Progenitor cell of endocrine pancreas (in vitro differentiated cells): ENCODE data around the gene EEIG2. TPM values are rescaled to one million over a fixed set of nuclear protein-coding genes. Genes with fewer than 3 reads are reported as not detected.

ENCODE experiments used
- DNase-seq: peaks from one replicate; pipeline ENCODE4 v3.0.0; 2021; ENCODE audit warnings: low spot score; ENCODE audit not compliant: unreplicated experiment
- H3K27ac Mint-ChIP-seq: 2 replicates; pipeline ENCODE4 v1.8.0; 2021; ENCODE audit warnings: mild to moderate bottlenecking, moderate library complexity, mixed read lengths
- H3K27me3 Mint-ChIP-seq: 2 replicates; pipeline ENCODE4 v1.8.0; 2021; ENCODE audit warnings: mixed read lengths
- H3K36me3 Mint-ChIP-seq: 2 replicates; pipeline ENCODE4 v1.8.0; 2022; ENCODE audit warnings: mixed read lengths; ENCODE audit not compliant: insufficient read depth
- H3K4me1 Mint-ChIP-seq: 2 replicates; pipeline ENCODE4 v1.8.0; 2021; ENCODE audit warnings: low read depth, mixed read lengths
- H3K4me3 Mint-ChIP-seq: 2 replicates; pipeline ENCODE4 v1.8.0; 2021; ENCODE audit warnings: low read depth, mild to moderate bottlenecking, moderate library complexity, mixed read lengths
- H3K9me3 Mint-ChIP-seq: 2 replicates; pipeline ENCODE4 v1.8.0; 2021; ENCODE audit warnings: low read depth, mixed read lengths
- total RNA-seq: library from RNA; stranded (reverse); gene quantifications from 2 replicates; pipeline ENCODE4 v1.2.1, GENCODE V29; 2021
- TF ChIP-seq, protein P1 (sequence below): fragments of 200-600 bp; sonication (generic); IDR thresholded peaks from one replicate; pipeline ENCODE4 v1.5.0; 2021; ENCODE audit warnings: antibody characterized with exemption, mild to moderate bottlenecking; ENCODE audit not compliant: unreplicated experiment

EEIG2 gene
- total RNA-seq, 1 donor from 2014 or later: 6.8 TPM

DNA sequence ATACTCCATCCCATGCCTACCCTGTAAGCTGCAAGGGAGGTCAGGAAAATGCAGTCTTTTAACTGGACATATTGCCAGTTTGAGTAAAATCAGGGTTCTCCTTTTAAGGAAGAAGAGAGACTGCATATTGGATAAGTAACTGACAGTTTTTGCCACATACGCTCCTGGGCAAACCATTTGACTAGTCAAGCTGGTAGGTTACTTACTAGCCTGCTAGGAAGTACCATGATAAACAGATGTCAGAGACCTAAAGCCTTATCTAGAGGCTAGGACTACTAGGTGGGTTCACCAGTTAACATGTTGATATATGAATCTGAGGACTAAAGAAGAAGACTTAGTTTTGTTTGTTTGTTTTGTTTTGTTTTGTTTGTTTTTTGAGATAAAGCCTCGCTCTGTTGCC, 33.5 kb downstream of the EEIG2 start:
- Mint-ChIP-seq H3K27me3 (no peaks in the 10 kb centered on the region), H3K4me3 (no peak overlapping the region), H3K27ac (no peak overlapping the region), H3K9me3 (no peaks in the 10 kb centered on the region), H3K4me1 (peaks cover 20% of the 10 kb centered on the region), H3K36me3 (no peaks in the 10 kb centered on the region)
- no peak for DNase-seq
- TF ChIP-seq, protein P1, sequence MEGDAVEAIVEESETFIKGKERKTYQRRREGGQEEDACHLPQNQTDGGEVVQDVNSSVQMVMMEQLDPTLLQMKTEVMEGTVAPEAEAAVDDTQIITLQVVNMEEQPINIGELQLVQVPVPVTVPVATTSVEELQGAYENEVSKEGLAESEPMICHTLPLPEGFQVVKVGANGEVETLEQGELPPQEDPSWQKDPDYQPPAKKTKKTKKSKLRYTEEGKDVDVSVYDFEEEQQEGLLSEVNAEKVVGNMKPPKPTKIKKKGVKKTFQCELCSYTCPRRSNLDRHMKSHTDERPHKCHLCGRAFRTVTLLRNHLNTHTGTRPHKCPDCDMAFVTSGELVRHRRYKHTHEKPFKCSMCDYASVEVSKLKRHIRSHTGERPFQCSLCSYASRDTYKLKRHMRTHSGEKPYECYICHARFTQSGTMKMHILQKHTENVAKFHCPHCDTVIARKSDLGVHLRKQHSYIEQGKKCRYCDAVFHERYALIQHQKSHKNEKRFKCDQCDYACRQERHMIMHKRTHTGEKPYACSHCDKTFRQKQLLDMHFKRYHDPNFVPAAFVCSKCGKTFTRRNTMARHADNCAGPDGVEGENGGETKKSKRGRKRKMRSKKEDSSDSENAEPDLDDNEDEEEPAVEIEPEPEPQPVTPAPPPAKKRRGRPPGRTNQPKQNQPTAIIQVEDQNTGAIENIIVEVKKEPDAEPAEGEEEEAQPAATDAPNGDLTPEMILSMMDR: no peak

DNA sequence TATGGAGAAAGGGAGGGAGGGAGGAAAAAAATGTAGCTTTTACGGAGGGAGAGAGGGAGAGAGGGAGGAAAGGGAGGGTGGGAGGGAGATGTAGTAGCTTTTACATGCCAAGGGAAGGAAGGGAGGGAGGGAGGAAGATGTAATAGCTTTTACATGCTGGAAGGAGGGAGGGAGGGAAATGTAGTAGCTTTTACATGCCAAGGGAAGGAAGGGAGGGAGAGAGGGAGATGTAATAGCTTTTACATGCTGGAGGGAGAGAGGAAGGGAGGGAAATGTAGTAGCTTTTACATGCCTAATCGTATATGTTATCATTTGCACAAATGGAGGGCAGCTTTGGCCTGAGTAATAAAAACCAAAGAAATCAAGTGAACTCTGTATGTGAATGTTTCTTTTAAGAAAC, 35.6 kb downstream of the EEIG2 start:
- Mint-ChIP-seq H3K36me3 (no peaks in the 10 kb centered on the region), H3K9me3 (no peaks in the 10 kb centered on the region), H3K27me3 (no peaks in the 10 kb centered on the region), H3K4me3 (no peak overlapping the region), H3K4me1 (peaks cover 27% of the 10 kb centered on the region), H3K27ac (no peak overlapping the region)
- DNase-seq: no peak
- TF ChIP-seq, protein P1: no peak

DNA sequence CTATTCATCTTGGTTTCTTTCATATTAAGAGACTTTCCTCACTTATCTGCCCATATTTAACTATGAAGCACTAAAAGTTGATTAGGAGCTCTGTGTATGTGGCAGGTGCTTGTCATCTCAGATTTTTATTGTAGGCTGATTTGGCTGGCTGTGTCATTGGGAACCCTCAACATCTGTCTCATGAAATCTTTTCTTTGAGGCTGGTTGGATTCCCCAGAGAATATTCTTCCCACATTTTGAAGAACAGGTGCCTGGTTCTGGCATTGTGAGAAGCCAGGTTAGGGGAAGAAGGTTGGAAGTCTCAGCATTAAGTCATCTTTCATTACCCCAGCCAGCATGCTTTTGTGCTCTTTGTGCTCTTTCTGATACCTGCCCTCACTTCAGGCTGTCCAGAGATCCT, 37.1 kb downstream of the EEIG2 start:
- Mint-ChIP-seq H3K27ac (no peak overlapping the region), H3K27me3 (no peaks in the 10 kb centered on the region), H3K36me3 (no peaks in the 10 kb centered on the region), H3K9me3 (no peaks in the 10 kb centered on the region), H3K4me1 (peaks cover 21% of the 10 kb centered on the region), H3K4me3 (no peak overlapping the region)
- no peak for DNase-seq
- TF ChIP-seq, protein P1: no peak

DNA sequence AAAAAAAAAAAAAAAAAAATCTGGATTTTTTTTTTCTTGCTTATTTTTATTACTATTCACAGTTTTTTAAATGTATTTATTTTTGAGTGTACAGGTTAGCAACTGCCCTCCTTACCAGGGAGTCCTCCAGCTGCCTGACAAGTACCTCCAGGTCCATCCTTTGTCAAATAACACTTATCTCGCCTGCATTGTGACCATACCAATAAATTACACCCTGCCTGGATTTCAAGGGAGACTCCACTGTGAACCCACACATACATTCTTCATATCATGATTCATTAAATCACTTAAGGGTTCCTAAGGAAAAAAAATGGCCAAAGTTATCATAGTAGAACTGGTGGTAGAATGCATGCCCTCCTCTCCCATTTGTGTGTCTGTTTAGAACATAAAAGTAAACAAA, 38.4 kb downstream of the EEIG2 start:
- Mint-ChIP-seq H3K4me1 (peaks cover 18% of the 10 kb centered on the region), H3K27ac (no peak overlapping the region), H3K4me3 (no peak overlapping the region), H3K9me3 (no peaks in the 10 kb centered on the region), H3K36me3 (no peaks in the 10 kb centered on the region), H3K27me3 (no peaks in the 10 kb centered on the region)
- TF ChIP-seq, protein P1: no peak
- no peak for DNase-seq

DNA sequence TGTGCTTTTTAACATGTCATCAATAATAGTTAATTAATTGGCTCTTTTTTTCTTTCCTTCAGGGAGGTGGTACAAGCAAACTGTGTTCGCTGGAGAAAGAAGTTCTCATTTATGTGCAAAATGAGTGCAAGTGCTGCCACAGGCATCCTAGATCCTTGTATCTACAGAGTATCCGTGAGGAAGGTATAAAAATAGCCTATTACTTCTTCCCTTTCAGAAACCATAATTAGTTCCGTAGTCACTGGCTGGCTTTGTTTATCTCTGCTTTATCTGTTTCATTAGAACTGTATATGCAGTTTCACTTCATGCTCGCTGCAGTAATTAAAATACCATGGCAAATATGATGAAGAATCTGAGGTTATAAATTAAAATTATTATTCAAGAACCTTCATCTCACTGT, 40.6 kb downstream of the EEIG2 start:
- Mint-ChIP-seq H3K4me3 (no peak overlapping the region), H3K36me3 (no peaks in the 10 kb centered on the region), H3K27ac (no peak overlapping the region), H3K27me3 (no peaks in the 10 kb centered on the region), H3K4me1 (peaks cover 18% of the 10 kb centered on the region), H3K9me3 (no peaks in the 10 kb centered on the region)
- TF ChIP-seq, protein P1: no peak
- DNase-seq: no peak
